ENCODE measurements around the gene EXOC6B. TPM values are rescaled to one million over a fixed set of nuclear protein-coding genes. Genes with fewer than 3 reads are reported as not detected.

Gene EXOC6B
- total RNA-seq, 1 experiment from 2014 or later = 33.7 TPM

- Mint-ChIP-seq H3K36me3 (no peaks in the 10 kb centered on the region), H3K4me1 (no peaks in the 10 kb centered on the region; the same call in 1 of the 2 replicates), H3K4me3 (no peak overlapping the region), H3K27me3 (ENCODE audit: low read depth) (no peaks in the 10 kb centered on the region), H3K27ac (no peak overlapping the region), H3K9me3 (no peaks in the 10 kb centered on the region)
- ChIA-PET POLR2A (no interaction called here), CTCF (interaction anchor here (0.9 kb wide), 1 partner anchor 49 kb away, joined by 3 read pairs; no protein-coding TSS in a partner anchor)
- no peak for DNase-seq (ENCODE audit: low spot score)
- ATAC-seq = no peak
- no peak for TF ChIP-seq ATF1 (CRISPR knock-in tag; IDR thresholded peaks at IDR 0.05)
- TF ChIP-seq ZMAT4 (CRISPR knock-in tag; IDR thresholded peaks at IDR 0.05) = no peak
- TF ChIP-seq ZNF232 (CRISPR knock-in tag; IDR thresholded peaks at IDR 0.05) = no peak
- no peak for TF ChIP-seq ELF4 (CRISPR knock-in tag; IDR thresholded peaks at IDR 0.05; ENCODE audit: low read depth)
- TF ChIP-seq ZNF396 (CRISPR knock-in tag; IDR thresholded peaks at IDR 0.05; ENCODE audit: borderline replicate concordance) = no peak
- TF ChIP-seq OVOL2 (CRISPR knock-in tag; IDR thresholded peaks at IDR 0.05; ENCODE audit: borderline replicate concordance) = no peak
- TF ChIP-seq HMGA2 (CRISPR knock-in tag; IDR thresholded peaks at IDR 0.05) = no peak
- no peak for TF ChIP-seq ESRRA (CRISPR knock-in tag; IDR thresholded peaks at IDR 0.05; ENCODE audit: borderline replicate concordance)
- TF ChIP-seq AR (CRISPR knock-in tag; IDR thresholded peaks at IDR 0.05) = no peak
- TF ChIP-seq TP53 (CRISPR knock-in tag; IDR thresholded peaks at IDR 0.05) = no peak
- TF ChIP-seq, protein P1, sequence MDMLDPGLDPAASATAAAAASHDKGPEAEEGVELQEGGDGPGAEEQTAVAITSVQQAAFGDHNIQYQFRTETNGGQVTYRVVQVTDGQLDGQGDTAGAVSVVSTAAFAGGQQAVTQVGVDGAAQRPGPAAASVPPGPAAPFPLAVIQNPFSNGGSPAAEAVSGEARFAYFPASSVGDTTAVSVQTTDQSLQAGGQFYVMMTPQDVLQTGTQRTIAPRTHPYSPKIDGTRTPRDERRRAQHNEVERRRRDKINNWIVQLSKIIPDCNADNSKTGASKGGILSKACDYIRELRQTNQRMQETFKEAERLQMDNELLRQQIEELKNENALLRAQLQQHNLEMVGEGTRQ (CRISPR knock-in tag; IDR thresholded peaks at IDR 0.05) = no peak
- no peak for TF ChIP-seq TEAD1 (CRISPR knock-in tag; IDR thresholded peaks at IDR 0.05)
- no peak for TF ChIP-seq GRHL2 (CRISPR knock-in tag; IDR thresholded peaks at IDR 0.05; ENCODE audit: insufficient replicate concordance, severe bottlenecking)
Observed at GRCh38 chr2:72198532-72199241, 627.1 kb downstream of the EXOC6B start.

GRCh38 chr2:72193723-72194122 is 632.1 kb downstream of the EXOC6B start:
- ATAC-seq = no peak
- H3K36me3 Mint-ChIP-seq = no peaks in the 10 kb centered on the region
- H3K27me3 Mint-ChIP-seq (ENCODE audit: low read depth) = no peaks in the 10 kb centered on the region
- peaks cover 7% of the 10 kb centered on the region for H3K4me1 Mint-ChIP-seq
- no peak overlapping the region for H3K4me3 Mint-ChIP-seq
- ChIA-PET CTCF (no interaction called here), POLR2A (no interaction called here)
- H3K9me3 Mint-ChIP-seq = no peaks in the 10 kb centered on the region
- no peak for DNase-seq (ENCODE audit: low spot score)
- H3K27ac Mint-ChIP-seq = no peak overlapping the region
- TF ChIP-seq, protein P2, sequence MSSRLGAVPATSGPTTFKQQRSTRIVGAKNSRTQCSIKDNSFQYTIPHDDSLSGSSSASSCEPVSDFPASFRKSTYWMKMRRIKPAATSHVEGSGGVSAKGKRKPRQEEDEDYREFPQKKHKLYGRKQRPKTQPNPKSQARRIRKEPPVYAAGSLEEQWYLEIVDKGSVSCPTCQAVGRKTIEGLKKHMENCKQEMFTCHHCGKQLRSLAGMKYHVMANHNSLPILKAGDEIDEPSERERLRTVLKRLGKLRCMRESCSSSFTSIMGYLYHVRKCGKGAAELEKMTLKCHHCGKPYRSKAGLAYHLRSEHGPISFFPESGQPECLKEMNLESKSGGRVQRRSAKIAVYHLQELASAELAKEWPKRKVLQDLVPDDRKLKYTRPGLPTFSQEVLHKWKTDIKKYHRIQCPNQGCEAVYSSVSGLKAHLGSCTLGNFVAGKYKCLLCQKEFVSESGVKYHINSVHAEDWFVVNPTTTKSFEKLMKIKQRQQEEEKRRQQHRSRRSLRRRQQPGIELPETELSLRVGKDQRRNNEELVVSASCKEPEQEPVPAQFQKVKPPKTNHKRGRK (CRISPR knock-in tag; IDR thresholded peaks at IDR 0.05; ENCODE audit: borderline replicate concordance) = no peak
- TF ChIP-seq CBFB (CRISPR knock-in tag; IDR thresholded peaks at IDR 0.05; ENCODE audit: low read depth) (no peak), ZNF671 (CRISPR knock-in tag; IDR thresholded peaks at IDR 0.05) (no peak), ATF2 (CRISPR knock-in tag; IDR thresholded peaks at IDR 0.05; ENCODE audit: borderline replicate concordance, low read depth) (no peak)
- TF ChIP-seq, protein P1 (CRISPR knock-in tag; IDR thresholded peaks at IDR 0.05) = no peak
- TF ChIP-seq, protein P3, sequence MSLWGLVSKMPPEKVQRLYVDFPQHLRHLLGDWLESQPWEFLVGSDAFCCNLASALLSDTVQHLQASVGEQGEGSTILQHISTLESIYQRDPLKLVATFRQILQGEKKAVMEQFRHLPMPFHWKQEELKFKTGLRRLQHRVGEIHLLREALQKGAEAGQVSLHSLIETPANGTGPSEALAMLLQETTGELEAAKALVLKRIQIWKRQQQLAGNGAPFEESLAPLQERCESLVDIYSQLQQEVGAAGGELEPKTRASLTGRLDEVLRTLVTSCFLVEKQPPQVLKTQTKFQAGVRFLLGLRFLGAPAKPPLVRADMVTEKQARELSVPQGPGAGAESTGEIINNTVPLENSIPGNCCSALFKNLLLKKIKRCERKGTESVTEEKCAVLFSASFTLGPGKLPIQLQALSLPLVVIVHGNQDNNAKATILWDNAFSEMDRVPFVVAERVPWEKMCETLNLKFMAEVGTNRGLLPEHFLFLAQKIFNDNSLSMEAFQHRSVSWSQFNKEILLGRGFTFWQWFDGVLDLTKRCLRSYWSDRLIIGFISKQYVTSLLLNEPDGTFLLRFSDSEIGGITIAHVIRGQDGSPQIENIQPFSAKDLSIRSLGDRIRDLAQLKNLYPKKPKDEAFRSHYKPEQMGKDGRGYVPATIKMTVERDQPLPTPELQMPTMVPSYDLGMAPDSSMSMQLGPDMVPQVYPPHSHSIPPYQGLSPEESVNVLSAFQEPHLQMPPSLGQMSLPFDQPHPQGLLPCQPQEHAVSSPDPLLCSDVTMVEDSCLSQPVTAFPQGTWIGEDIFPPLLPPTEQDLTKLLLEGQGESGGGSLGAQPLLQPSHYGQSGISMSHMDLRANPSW (CRISPR knock-in tag; conservative IDR thresholded peaks at IDR 0.05; ENCODE audit: low read depth) = no peak
- TF ChIP-seq, protein P4, sequence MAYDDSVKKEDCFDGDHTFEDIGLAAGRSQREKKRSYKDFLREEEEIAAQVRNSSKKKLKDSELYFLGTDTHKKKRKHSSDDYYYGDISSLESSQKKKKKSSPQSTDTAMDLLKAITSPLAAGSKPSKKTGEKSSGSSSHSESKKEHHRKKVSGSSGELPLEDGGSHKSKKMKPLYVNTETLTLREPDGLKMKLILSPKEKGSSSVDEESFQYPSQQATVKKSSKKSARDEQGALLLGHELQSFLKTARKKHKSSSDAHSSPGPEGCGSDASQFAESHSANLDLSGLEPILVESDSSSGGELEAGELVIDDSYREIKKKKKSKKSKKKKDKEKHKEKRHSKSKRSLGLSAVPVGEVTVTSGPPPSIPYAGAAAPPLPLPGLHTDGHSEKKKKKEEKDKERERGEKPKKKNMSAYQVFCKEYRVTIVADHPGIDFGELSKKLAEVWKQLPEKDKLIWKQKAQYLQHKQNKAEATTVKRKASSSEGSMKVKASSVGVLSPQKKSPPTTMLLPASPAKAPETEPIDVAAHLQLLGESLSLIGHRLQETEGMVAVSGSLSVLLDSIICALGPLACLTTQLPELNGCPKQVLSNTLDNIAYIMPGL (CRISPR knock-in tag; IDR thresholded peaks at IDR 0.05) = no peak
